Measurements from ENCODE around the gene NHLH1. TPM values are rescaled to one million over a fixed set of nuclear protein-coding genes. Genes with fewer than 3 reads are reported as not detected.

NHLH1 gene
- total RNA-seq, 1 experiment from 2014 or later, result 1.6 TPM

DNA sequence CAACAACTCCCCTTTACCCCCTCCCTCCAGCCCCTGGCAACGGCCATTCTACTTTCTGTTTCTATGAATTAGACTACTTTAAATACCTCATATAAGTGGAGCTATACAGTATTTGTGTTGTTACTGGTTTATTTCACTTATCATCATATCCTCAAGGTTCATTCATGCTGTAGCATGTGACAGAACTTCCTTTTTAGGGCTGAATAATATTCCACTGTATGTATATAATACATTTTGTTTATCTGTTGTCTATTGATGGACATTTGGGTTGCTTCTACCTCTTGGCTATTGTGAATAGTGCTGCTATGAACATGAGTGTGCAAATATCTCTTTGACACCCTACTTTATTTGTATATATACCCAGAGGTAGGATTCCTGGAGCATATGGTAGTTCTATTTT is 2.2 kb downstream of the NHLH1 start:
- Mint-ChIP-seq H3K27me3 (ENCODE audit: unreplicated experiment) (no peaks in the 10 kb centered on the region), H3K4me1 (ENCODE audit: low read depth, unreplicated experiment) (no peaks in the 10 kb centered on the region), H3K36me3 (ENCODE audit: insufficient read depth, unreplicated experiment) (peaks cover 5% of the 10 kb centered on the region), H3K27ac (ENCODE audit: unreplicated experiment) (no peak overlapping the region), H3K4me3 (ENCODE audit: low read depth, unreplicated experiment) (no peak overlapping the region), H3K9me3 (ENCODE audit: low read depth, unreplicated experiment) (no peaks in the 10 kb centered on the region)
- CTCF ChIA-PET, result no interaction called here
- intact Hi-C loops (cut with micrococcal nuclease; ENCODE audit: unreplicated experiment), result no loop called here
- no peak for DNase-seq
- BruUV-seq (replicated peaks), result no TSS peak
- TF ChIP-seq, protein P1, sequence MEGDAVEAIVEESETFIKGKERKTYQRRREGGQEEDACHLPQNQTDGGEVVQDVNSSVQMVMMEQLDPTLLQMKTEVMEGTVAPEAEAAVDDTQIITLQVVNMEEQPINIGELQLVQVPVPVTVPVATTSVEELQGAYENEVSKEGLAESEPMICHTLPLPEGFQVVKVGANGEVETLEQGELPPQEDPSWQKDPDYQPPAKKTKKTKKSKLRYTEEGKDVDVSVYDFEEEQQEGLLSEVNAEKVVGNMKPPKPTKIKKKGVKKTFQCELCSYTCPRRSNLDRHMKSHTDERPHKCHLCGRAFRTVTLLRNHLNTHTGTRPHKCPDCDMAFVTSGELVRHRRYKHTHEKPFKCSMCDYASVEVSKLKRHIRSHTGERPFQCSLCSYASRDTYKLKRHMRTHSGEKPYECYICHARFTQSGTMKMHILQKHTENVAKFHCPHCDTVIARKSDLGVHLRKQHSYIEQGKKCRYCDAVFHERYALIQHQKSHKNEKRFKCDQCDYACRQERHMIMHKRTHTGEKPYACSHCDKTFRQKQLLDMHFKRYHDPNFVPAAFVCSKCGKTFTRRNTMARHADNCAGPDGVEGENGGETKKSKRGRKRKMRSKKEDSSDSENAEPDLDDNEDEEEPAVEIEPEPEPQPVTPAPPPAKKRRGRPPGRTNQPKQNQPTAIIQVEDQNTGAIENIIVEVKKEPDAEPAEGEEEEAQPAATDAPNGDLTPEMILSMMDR (IDR thresholded peaks at IDR 0.05; ENCODE audit: unreplicated experiment), result no peak

DNA sequence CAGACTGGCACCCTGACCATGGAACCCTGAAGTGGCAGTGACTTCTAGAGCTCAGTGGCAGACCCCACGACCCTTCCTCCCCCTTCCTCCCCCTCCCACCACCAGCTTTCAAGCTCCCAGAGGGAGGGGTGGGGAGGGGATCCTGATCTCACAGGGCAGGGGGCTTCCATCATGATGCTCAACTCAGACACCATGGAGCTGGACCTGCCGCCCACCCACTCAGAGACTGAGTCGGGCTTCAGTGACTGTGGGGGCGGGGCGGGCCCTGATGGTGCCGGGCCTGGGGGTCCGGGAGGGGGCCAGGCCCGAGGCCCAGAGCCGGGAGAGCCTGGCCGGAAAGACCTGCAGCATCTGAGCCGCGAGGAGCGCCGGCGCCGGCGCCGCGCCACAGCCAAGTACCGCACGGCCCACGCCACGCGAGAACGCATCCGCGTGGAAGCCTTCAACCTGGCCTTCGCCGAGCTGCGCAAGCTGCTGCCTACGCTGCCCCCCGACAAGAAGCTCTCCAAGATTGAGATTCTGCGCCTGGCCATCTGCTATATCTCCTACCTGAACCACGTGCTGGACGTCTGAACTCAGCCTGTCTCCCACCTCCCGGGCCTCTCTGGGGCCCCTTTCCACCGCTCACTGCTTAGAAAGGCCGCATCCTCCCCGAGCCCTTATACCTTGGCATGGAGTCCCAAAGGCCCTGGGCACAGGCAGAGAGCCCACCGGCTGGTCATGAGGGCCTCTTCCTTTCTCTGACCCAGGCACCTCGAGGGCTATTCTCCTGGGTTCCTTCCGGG is 3.9 kb downstream of the NHLH1 start:
- Mint-ChIP-seq H3K9me3 (ENCODE audit: low read depth, unreplicated experiment) (no peaks in the 10 kb centered on the region), H3K36me3 (ENCODE audit: insufficient read depth, unreplicated experiment) (peaks cover 12% of the 10 kb centered on the region), H3K4me3 (ENCODE audit: low read depth, unreplicated experiment) (no peak overlapping the region), H3K27ac (ENCODE audit: unreplicated experiment) (no peak overlapping the region), H3K27me3 (ENCODE audit: unreplicated experiment) (no peaks in the 10 kb centered on the region), H3K4me1 (ENCODE audit: low read depth, unreplicated experiment) (peaks cover 8% of the 10 kb centered on the region)
- no TSS peak for BruUV-seq (replicated peaks)
- CTCF ChIA-PET, result no interaction called here
- TF ChIP-seq, protein P1 (IDR thresholded peaks at IDR 0.05; ENCODE audit: unreplicated experiment), result no peak
- DNase-seq, result no peak
- intact Hi-C loops (cut with micrococcal nuclease; ENCODE audit: unreplicated experiment), result loop anchor here (10.0 kb wide), 1 partner anchor 426 kb away; the partner anchor contains the start of gene IGSF9

DNA sequence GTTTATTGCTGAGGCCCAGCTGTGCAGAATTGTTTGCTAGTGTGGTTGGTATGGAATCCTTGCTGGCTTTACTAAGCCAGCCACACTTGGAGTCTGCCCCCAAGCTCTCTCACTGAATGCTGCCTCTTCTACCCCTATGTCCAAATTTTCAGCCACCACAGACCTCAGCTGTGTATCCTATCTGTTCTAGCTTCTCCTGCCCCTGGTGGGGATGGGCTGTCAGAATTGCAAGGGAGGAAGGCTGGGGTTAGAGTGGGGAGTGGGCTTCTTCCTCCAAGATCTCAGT is 4.4 kb downstream of the NHLH1 start:
- H3K4me3 Mint-ChIP-seq (ENCODE audit: low read depth, unreplicated experiment), result no peak overlapping the region
- H3K27ac Mint-ChIP-seq (ENCODE audit: unreplicated experiment), result no peak overlapping the region
- H3K9me3 Mint-ChIP-seq (ENCODE audit: low read depth, unreplicated experiment), result no peaks in the 10 kb centered on the region
- BruUV-seq (replicated peaks), result no TSS peak
- H3K27me3 Mint-ChIP-seq (ENCODE audit: unreplicated experiment), result no peaks in the 10 kb centered on the region
- DNase-seq, result no peak
- intact Hi-C loops (cut with micrococcal nuclease; ENCODE audit: unreplicated experiment), result loop anchor here (10.0 kb wide), 1 partner anchor 426 kb away; the partner anchor contains the start of gene IGSF9
- TF ChIP-seq, protein P1 (IDR thresholded peaks at IDR 0.05; ENCODE audit: unreplicated experiment), result no peak
- H3K36me3 Mint-ChIP-seq (ENCODE audit: insufficient read depth, unreplicated experiment), result peaks cover 14% of the 10 kb centered on the region
- CTCF ChIA-PET, result no interaction called here
- H3K4me1 Mint-ChIP-seq (ENCODE audit: low read depth, unreplicated experiment), result peaks cover 13% of the 10 kb centered on the region

DNA sequence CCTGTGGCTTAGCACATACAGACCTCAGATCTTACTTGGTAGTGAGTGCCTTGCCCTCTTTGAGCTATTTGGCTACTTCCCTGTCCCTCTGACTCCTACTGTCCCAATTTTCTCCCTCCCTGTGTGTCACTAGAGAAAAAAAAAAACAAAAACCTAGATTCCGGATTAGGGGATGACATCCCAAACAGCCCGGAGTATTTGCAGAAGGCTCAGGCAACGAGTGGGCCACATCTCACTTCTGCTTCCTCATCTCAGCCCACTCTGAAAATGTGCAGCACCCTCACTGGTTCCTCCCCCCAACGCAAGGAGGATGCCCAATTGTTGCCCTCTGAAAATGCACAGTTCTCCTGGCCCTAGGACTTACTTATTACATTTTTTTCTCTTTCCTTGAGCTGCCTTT is 4.9 kb downstream of the NHLH1 start:
- H3K4me1 Mint-ChIP-seq (ENCODE audit: low read depth, unreplicated experiment), result peaks cover 17% of the 10 kb centered on the region
- BruUV-seq (replicated peaks), result no TSS peak
- CTCF ChIA-PET, result no interaction called here
- no peak overlapping the region for H3K4me3 Mint-ChIP-seq (ENCODE audit: low read depth, unreplicated experiment)
- H3K9me3 Mint-ChIP-seq (ENCODE audit: low read depth, unreplicated experiment), result no peaks in the 10 kb centered on the region
- TF ChIP-seq, protein P1 (IDR thresholded peaks at IDR 0.05; ENCODE audit: unreplicated experiment), result no peak
- intact Hi-C loops (cut with micrococcal nuclease; ENCODE audit: unreplicated experiment), result loop anchor here (10.0 kb wide), 1 partner anchor 427 kb away; the partner anchor contains the start of gene IGSF9
- H3K36me3 Mint-ChIP-seq (ENCODE audit: insufficient read depth, unreplicated experiment), result peaks cover 14% of the 10 kb centered on the region
- H3K27ac Mint-ChIP-seq (ENCODE audit: unreplicated experiment), result no peak overlapping the region
- DNase-seq, result no peak
- H3K27me3 Mint-ChIP-seq (ENCODE audit: unreplicated experiment), result no peaks in the 10 kb centered on the region
